Hindlimb muscle (tissue), 1 donor: Measurements from ENCODE around the gene RNASE8. TPM values are rescaled to one million over a fixed set of nuclear protein-coding genes. Genes with fewer than 3 reads are reported as not detected.

Experiments used
- DNase-seq: peaks from one replicate; pipeline ENCODE4 v3.0.0-alpha.2; 2013
- polyA plus RNA-seq: library from polyadenylated mRNA; unstranded; fragments of 120-200 nt; gene quantifications from one replicate; pipeline ENCODE4 v1.2.1, GENCODE V29; 2013; ENCODE audit not compliant: insufficient read length

The RNASE8 gene
- polyA plus RNA-seq, 1 donor = not detected

GRCh38 chr14:21074398-21075272, 17.0 kb downstream of the RNASE8 start:
- no peak for DNase-seq

DNA sequence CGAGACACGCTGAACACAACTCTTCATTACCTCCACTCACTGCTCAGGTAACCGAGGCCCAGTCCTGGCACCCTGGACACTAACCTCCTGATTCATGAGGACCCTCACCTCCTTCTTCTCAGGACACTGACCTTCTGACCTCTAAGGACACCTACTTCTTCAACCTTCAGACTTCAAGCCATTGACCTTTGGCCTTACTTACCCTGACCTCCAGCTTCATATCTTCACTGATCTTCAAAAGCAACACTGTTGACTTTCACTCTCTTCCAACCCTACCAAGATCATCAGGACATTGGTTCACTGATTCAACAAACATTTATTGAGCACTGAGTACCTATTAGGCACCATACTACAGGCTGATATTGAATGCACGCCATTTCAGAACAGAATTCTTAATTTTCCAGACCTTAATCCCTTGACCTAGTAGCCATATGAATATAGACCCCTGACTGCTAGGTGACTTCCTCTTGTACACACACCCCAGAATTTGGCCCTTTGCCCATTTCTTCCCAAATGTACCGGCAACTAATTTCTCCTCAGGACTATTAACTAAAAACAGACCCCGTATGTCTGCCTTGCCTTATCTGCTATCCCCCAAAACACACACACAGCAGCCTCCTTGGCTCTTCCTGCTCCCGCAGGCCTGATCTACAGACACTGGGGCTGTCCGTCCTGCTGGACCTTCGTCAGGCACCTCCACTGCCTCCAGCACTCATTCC, 18.3 kb downstream of the RNASE8 start:
- no peak for DNase-seq

DNA sequence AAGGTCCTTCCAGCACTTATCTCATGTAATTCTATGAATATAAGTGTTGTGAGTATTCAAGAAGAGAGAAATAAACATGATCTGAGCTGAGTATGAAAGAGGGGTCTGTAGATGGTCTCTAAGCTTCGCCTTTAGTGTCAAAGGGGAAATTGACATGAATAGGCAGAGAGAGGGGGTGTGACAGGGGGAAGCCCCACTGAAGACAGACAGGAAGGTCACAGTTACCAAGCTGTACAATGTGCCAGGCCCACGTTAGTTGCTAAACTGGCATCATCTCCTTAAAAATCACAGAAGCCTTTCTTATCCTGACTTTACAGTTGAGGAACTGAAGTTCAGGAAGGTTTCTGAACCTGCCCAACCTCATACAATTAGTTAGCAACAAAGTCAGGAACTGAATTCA, 20.1 kb downstream of the RNASE8 start:
- no peak for DNase-seq

DNA sequence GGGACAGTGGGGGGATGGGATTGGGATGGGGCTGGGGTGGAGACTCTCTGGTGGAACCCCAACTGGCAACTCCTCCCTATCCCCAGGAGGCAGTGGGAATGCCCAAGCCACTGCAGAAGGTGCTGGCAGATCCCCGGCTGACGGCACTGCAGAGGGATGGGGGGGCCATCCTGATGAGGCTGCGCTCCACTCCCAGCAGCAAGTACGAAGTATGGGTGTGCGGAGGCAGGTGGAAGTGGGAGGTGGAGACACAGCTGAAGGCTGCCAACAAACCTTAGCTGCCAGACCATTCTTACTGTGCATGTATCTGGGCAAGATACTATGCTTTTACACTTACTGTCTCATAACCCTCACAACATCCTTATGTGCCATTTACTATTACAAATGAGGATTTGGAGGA, 20.7 kb downstream of the RNASE8 start:
- no peak for DNase-seq

- no peak for DNase-seq
Observed at GRCh38 chr14:21078726-21079125, 21.1 kb downstream of the RNASE8 start.

GRCh38 chr14:21081521-21082142, 24.0 kb downstream of the RNASE8 start:
- DNase-seq = no peak

GRCh38 chr14:21083565-21084325, 26.1 kb downstream of the RNASE8 start:
- no peak for DNase-seq

DNA sequence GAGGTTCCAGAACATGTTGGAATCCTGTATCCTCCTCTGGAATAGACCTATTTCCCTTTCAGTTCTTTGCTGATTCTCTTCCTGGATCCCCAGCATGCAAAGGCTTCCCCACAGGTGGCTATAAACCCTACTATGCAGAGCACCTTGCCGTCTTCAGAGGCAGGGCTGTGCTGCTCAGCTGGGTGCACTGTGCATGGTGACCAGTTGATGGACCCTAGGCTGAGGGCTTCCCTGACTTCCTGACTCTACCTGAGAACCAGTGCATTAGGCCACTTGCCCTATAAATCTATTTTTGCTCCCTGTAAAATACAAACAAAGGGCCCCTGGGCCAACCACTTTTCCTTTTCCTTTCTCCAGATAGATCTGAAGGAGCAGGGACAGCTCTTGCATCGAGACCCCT, 26.8 kb downstream of the RNASE8 start:
- no peak for DNase-seq

DNA sequence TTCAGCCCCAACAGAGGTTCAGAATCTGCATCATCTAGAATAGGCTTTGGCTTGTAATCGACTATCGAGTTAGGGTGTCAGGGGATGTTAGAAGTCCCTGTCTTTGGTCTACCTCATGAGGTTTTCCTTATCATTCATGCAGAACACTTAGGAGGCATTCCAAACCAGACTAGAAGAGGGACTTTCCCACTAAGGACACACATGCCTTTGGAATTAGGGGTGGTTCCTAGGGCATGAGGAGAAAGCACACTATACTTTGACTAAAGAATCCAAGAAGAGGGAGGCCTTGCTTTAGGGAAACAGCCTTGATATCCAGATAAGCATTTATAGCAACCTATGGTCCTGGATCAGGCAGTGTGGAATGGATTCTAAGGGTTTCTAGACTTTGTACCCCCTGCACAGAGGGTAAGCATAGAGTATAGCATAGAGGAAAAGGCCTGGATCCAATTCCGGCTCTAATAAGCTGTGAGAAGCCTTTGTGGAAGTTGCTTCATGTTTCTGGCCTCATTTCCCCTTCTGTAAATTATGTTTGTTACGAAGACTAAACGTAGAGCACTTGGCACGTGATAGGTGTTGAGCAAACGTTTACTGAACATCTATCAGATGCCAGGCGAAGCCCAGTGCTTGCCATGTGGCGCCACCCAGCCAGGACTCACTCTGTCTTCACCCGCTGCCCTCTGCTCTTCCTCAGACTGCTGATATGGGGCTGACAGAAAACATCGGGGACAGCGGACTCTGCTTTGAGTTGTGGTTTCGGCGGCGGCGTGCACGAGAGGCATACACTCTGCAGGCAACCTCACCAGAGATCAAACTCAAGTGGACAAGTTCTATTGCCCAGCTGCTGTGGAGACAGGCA, 27.6 kb downstream of the RNASE8 start:
- no peak for DNase-seq

DNA sequence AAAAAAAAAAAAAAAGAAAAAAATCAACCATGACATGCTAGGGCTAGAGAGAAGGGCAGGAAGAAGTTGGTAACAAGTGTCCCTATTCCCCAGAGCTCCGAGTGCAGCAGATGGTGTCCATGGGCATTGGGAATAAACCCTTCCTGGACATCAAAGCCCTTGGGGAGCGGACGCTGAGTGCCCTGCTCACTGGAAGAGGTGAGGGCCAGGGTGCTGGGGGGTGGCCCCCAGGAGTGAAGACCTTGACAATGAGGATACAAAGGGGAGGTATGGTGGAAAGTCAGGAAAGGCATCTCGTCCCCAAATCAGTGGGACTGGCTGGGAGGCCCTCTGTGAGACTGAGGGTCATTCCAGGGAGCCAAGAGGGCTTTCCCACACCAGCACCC, 29.3 kb downstream of the RNASE8 start:
- DNase-seq = no peak

- peak; percentile 56 for DNase-seq
Observed at GRCh38 chr14:21087294-21088091, 29.9 kb downstream of the RNASE8 start.

DNA sequence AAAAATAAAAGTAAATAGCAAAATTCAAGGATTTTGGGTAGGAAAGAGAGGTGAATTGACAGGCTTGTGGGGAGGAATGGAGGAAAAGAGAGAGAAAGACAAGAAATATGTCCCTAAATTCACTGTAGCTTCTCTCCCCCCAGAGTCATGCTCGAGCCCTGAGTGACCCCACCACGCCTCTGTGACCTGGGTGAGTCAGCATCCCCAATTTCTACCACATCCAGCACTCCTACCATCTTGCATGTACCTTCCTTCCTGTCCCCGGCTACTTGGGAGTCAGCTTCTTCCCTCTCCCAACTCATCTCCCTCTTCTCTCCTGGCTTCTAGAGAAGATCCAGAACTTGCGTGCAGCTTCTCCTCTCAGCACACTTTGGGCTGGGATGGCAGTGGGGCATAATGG, 31.1 kb downstream of the RNASE8 start:
- DNase-seq = no peak

- no peak for DNase-seq
Observed at GRCh38 chr14:21089271-21089670, 31.6 kb downstream of the RNASE8 start.

DNA sequence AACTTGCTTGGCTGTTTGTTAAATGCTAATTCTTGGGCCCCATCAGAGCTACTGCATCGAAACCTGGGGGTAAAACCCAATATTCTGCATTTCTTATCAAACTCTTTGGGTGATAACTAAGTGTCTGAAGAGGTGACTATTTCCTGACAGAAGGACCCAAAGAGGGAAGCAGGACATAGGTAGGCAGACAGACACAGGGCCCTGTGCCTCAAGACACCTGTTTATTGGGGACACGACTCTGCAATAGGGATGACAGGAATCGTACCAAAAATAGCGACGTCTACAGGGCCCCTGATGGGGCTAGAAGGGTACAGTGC, 32.2 kb downstream of the RNASE8 start:
- no peak for DNase-seq

DNA sequence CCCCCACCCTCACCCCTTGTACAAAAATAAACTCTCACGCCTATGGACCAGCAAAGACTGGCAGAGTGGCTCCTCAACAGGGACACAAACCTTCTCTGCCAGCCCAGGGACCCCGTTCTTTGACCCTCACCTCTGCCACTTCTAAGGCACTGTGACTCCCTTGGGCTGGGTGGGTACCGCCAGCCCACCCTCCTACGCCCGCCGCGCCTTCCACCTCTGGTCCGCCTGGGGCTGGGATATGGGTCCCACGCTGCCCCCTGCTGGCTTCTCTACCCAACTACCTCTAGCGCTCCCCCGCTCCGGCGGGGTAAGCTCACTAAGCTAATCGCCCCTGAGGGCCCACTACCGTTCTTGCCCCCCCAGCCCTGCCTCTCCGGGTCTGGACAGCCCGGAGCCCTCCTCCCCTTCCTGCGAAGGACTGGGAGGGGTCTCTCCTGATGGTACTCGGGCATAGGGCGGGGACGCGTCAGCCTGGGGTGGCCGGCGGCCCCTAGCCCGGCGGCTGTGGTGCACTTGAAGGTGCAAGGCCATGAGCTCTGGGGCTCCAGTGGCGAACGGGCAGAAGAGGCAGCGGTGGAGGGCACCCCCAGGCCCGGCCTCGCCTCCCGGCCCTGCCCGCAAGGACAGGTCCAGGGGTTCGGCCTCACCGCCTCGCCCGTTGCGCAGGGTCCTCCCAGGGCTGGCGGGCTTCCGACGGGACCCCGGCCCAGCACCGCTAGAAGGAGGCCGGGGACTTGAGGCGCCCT, 32.7 kb downstream of the RNASE8 start:
- DNase-seq = no peak

DNA sequence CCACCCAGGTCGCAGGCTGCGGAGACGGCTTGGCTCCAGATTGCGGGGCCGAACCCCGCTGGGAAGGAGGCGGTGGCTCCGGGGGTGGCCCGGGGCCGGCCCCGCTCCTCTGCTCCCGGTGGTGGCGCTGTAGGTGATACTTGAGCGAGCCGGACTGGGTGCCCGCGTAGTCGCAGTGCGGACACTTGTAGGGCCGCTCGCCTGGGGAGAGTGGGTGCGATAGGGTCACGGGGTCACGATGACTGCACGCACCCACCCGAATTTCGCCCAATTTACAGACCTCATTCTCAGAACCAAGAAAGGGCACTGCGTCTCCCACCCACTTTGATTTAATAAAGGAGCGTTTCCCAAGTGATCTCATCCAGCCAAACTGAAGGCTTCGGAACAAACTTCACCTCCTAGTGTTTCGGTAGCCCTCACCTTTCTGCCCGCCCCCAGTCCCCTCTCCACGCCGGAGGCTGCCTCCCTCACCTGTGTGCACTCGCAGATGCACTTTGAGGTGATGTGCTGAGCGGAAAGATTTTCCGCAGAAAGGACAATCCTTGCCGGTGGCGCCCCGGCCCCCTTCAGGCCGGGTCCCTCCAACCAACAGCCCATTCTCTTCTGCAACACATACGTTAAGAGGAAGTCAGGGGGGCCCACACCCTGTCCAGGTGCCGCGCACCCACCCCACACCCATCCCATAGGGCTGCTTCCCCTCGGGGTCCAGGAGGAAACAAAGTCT, 33.5 kb downstream of the RNASE8 start:
- DNase-seq = no peak

- no peak for DNase-seq
Observed at GRCh38 chr14:21091821-21092272, 34.2 kb downstream of the RNASE8 start.

- peak; percentile 79 for DNase-seq
Observed at GRCh38 chr14:21092273-21093011, 34.8 kb downstream of the RNASE8 start.

DNA sequence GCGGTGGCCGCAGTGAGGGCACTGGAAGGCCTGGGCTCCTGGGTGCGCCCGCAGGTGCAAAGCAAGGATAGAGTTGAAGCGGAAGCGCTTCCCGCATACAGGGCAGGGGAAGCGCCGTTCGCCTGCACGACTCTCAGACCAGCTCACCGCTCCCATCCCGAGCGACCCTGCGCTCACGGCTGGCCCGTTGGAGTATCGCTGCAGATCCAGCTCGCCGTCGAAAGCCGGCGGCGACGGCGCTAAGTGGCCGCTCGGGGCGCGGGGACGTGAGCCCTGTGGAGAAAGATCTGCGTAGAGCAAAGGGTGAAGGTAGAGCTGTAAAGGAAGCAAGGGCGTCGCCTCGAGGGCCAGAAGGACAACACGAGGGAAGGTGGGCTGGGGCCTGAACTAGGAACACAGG, 35.4 kb downstream of the RNASE8 start:
- DNase-seq = no peak
